Bone marrow (tissue), 2 donors: ENCODE measurements around the gene UBE2E2.
A peak's percentile ranks its signal among the peaks of the same experiment; 100 is the strongest.
"Not testable (repeated sequence)": the region's sequence is repeated elsewhere in the genome, so short reads cannot be mapped to it uniquely, and the experiment has no call there.

Experiments used
- DNase-seq, 2 donors: peaks; one replicate each; lab custom pipeline; 2025; lab: John Stamatoyannopoulos, UW

UBE2E2 gene

GRCh38 chr3:23329471-23330105, 126.5 kb downstream of the UBE2E2 start:
- DNase-seq = no peak

DNA sequence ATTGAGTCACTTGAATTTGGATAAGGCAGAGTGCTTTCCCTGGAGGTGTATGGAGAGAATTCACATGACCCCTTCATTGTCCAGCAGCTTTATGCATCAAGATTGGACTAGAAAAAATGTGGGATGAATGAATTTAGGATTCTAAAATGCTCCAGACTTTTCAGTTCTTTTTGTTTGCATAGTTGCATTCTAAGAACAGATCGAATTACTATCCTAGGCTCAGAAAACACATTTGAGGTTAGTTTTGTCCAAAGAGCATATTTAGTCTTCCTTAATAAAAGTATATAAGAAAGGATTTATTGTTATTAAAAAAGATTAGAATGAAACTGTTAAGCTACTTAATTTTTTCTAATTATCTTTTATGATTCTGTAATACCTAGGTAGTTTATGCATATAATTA, 127.4 kb downstream of the UBE2E2 start:
- DNase-seq = no peak

DNA sequence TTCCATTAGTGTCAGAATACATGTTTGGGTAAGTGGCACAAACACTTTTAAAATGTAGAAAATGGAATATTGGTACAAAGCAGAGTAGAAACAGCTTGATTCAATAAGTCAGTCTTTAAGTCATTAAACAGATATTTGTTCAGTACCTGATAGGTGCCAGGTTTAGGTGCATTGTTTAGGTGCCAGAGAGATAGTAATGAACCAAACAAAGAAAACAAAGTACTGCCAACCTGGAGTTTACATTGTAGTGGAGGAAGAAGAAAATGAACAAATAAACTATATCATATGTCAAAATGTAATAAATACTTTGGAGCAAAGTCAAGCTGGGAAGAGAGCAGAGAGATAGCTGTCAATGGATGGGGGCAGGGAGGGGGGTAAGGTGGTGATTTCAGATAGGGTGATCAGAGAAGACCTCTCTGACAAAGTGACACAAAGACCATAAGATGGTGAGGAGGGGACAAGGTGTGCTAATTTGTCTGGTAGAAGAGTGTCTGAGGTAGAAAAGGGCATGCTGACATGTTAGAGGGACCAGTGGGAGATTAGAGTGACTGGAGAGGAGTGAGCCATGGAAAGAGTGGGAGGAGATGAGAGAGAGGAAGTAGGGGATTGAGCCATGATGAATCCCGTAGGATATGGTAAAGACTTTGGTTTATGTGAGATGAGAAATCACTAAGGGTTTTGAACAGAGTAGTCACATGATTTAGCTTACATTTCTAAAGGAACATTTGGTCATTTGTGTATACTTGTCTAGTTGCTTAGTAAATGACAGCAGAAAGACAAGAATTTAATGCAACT, 128.2 kb downstream of the UBE2E2 start:
- DNase-seq = no peak

- no peak for DNase-seq
These were observed 130.5 kb downstream of the UBE2E2 start for GRCh38 chr3:23333633-23334032.

DNA sequence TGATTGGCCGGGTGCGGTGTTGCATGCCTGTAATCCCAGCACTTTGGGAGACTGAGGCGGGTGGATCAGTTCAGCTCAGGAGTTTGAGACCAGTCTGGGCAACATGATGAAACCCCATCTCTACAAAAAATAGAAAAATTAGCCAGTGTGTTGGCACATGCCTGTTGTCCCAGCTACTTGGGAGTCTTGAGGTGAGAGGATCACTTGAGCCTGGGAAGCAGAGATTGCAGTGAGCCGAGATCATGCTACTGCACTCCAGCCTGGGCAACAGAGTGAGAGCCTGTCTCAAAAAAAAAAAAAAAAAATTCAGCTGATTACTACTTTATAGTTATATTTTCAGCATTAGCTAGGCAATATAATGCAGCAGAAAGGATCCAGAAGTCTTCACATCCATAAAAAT, 133.7 kb downstream of the UBE2E2 start:
- DNase-seq = not testable (repeated sequence)

DNA sequence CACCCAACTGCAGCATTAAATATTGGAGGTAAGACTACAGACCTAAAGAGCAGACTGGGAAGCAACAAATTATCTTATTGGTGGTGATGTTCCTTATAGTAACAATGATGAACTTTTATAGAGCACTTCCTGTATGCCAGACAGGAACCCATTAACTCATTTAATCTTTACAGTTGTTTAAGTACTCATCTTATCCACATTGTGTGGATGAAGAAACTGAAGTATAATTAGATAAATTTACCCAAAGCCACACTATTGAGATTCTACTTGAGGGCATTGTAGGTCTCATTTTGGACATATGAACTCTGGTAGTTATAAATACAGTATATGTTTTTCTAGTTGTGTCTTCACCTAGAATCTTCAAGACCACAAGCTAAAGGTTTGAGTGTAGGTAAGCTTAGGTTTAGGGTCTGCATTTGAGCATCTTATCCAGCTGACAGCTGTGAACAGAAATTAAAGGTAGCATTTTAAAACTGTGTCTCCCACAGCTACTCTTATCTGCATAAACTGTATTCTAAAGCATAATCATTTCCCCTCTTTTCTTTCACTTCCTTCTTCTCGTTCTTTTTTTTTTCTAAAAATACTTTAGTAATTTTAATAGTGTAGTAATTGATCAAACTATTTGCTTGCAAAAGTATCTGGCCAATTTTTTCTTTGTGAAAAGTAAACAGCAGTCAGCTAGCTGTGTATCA, 138.2 kb downstream of the UBE2E2 start:
- DNase-seq = no peak

- DNase-seq = no peak
These were observed 139.2 kb downstream of the UBE2E2 start for GRCh38 chr3:23342343-23342742.

DNA sequence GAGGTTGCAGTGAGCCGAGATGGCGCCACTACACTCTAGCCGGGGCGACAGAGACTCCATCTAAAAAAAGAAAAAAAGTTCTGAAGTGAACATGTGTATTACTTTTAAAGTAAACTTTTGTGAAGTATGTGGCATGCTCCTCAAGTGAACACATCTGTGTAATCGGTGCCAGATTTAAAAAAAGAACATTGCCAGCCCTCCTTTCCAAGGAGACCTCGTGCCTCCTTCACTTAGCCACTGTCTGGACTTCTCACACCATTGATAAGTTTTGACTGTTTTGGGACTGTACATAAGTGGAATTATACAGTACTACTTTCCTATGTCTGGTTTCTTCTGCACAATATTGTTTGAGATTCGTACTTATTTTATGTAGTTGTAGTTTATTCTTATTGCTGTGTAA, 140.4 kb downstream of the UBE2E2 start:
- DNase-seq = no peak

DNA sequence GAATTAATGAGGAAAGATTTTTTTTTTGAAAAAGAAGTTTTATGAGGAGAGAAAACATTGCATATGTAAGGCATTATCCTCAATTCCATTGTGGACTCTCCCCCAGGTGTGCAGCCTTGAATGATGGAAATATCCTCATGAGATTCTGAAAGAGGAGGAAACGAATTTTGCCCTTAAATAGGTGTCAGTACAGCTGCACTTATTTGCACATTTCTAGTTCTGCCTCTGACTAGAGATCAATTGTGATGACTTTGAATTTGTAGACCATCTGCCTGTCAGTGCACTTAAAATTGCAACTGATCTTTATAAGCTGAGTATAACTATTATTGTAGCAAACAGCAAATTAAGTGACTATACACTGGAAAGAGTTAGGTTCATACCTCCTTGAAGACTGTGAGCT, 141.8 kb downstream of the UBE2E2 start:
- no peak for DNase-seq

GRCh38 chr3:23349444-23349843, 146.3 kb downstream of the UBE2E2 start:
- DNase-seq = not testable (repeated sequence)

DNA sequence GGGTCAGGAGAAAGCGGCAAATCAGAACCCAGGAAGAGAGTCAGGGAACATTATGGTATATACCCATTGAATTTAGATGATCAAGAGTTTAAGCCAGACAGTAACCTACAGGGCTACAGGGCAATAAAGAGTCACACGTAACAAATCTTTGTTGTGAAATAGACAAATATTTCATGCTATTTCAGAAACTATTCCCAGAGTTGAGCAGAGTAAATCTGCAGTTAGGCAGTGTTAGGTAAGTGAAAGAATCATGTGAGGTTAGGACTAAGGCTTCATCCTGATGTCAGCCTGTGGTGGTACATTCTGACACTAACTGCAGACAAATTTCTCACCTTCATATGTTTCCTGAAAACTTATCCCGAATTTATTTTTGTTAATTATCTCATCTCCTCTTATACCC, 153.0 kb downstream of the UBE2E2 start:
- no peak for DNase-seq

DNA sequence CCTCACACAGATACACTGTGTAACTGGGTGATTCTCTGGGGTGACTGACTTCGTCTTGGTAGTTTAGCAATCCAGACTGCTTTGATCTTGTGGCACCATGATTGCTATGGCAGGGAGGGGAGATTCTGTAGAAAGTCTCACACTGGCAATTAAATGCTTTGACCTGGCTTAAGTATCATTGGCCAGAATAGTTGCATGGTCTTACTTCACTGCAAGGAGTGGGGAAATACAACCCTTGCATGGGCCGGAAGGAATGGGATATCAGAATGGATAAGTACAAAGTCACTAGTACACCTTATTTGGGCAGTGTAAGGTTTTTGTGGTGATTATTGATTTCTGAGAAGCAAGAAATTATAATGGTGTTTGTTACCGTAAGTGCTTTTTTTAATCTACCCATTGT, 153.8 kb downstream of the UBE2E2 start:
- no peak for DNase-seq

GRCh38 chr3:23359116-23359515, 156.0 kb downstream of the UBE2E2 start:
- no peak for DNase-seq

GRCh38 chr3:23365066-23365465, 161.9 kb downstream of the UBE2E2 start:
- DNase-seq = peak in 1 of 2 donors; percentile 45

DNA sequence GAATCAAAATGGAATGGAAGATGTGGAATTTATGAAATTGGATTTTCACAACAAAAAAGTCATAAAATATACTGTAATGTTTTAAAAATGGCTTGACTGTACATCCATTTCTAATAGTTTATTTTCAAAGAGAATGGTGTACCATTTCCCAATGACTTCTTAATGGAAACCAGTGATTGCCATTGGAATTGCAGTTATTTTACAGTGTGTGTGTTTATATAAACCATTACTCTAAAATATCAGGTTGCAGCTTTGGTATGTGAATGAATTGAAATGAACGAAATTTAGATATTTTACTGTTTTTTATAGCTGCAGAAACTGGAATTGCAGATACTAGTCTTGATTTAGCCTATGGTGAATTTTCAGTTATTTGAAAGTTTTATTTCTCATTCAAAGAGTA, 165.6 kb downstream of the UBE2E2 start:
- DNase-seq = no peak

- DNase-seq = no peak
These were observed 169.2 kb downstream of the UBE2E2 start for GRCh38 chr3:23372285-23372684.

- DNase-seq = no peak
These were observed 173.6 kb downstream of the UBE2E2 start for GRCh38 chr3:23376516-23377248.

- no peak for DNase-seq
These were observed 175.0 kb downstream of the UBE2E2 start for GRCh38 chr3:23377928-23378672.

- DNase-seq = no peak
These were observed 180.7 kb downstream of the UBE2E2 start for GRCh38 chr3:23383875-23384274.

- no peak for DNase-seq
These were observed 182.2 kb downstream of the UBE2E2 start for GRCh38 chr3:23385327-23385726.

- DNase-seq = no peak
These were observed 184.3 kb downstream of the UBE2E2 start for GRCh38 chr3:23387286-23387918.
